Endometrium (tissue), 2 donors: ENCODE results near the gene DCDC2C.

Source experiments
- FAIRE-seq: peaks from 2 replicates; lab custom pipeline; 2012; peaks lifted over from hg19 to GRCh38; lab: Jason Lieb, UNC
- donor health status: control.
- donor health status: control.

DCDC2C gene

GRCh38 chr2:3743951-3744555 lies 40.7 kb downstream of the DCDC2C start:
- FAIRE-seq: no peak

- no peak for FAIRE-seq
Measured at GRCh38 chr2:3745920-3746319, 42.5 kb downstream of the DCDC2C start.

GRCh38 chr2:3747032-3747654 lies 43.8 kb downstream of the DCDC2C start:
- FAIRE-seq: no peak

- FAIRE-seq: no peak
Measured at GRCh38 chr2:3747826-3748225, 44.5 kb downstream of the DCDC2C start.

GRCh38 chr2:3749201-3749600 lies 45.8 kb downstream of the DCDC2C start:
- no peak for FAIRE-seq

- no peak for FAIRE-seq
Measured at GRCh38 chr2:3751251-3751650, 47.9 kb downstream of the DCDC2C start.

- no peak for FAIRE-seq
Measured at GRCh38 chr2:3751806-3752205, 48.4 kb downstream of the DCDC2C start.

- no peak for FAIRE-seq
Measured at GRCh38 chr2:3752376-3752775, 49.0 kb downstream of the DCDC2C start.

GRCh38 chr2:3753561-3753960 lies 50.2 kb downstream of the DCDC2C start:
- no peak for FAIRE-seq

- no peak for FAIRE-seq
Measured at GRCh38 chr2:3754280-3754679, 50.9 kb downstream of the DCDC2C start.

- FAIRE-seq: no peak
Measured at GRCh38 chr2:3754795-3755194, 51.4 kb downstream of the DCDC2C start.

GRCh38 chr2:3755277-3755676 lies 51.9 kb downstream of the DCDC2C start:
- FAIRE-seq: no peak

GRCh38 chr2:3756306-3756705 lies 52.9 kb downstream of the DCDC2C start:
- no peak for FAIRE-seq

GRCh38 chr2:3758906-3759305 lies 55.5 kb downstream of the DCDC2C start:
- FAIRE-seq: no peak

- no peak for FAIRE-seq
Measured at GRCh38 chr2:3759331-3759730, 56.0 kb downstream of the DCDC2C start.

GRCh38 chr2:3759761-3760160 lies 56.4 kb downstream of the DCDC2C start:
- no peak for FAIRE-seq

- no peak for FAIRE-seq
Measured at GRCh38 chr2:3761272-3761671, 57.9 kb downstream of the DCDC2C start.

- FAIRE-seq: no peak
Measured at GRCh38 chr2:3762771-3763447, 59.5 kb downstream of the DCDC2C start.

- no peak for FAIRE-seq
Measured at GRCh38 chr2:3766824-3767223, 63.4 kb downstream of the DCDC2C start.

GRCh38 chr2:3768960-3769765 lies 65.8 kb downstream of the DCDC2C start:
- FAIRE-seq: no peak

GRCh38 chr2:3769766-3770165 lies 66.4 kb downstream of the DCDC2C start:
- no peak for FAIRE-seq

GRCh38 chr2:3770724-3771415 lies 67.5 kb downstream of the DCDC2C start:
- no peak for FAIRE-seq
